DND-41 (cell line): ENCODE results near the gene CEBPE.

Source experiments
- ATAC-seq: fragments of 200-7000 bp; cut with Tn5 transposase; 3 replicates; pipeline ENCODE4 v1.9.1; 2021; ENCODE audit warnings: low read depth; ENCODE audit not compliant: insufficient read depth
- DNase-seq: peaks from one replicate; pipeline ENCODE4 v3.0.0-alpha.2; 2020
- H2AFZ ChIP-seq: 2 replicates; pipeline ENCODE4 v1.6.0; 2012; ENCODE audit warnings: low read depth, low read length
- H3K27ac ChIP-seq: 2 replicates; pipeline ENCODE4 v1.5.1; 2012; ENCODE audit warnings: low read length, inconsistent platforms
- H3K27me3 ChIP-seq: fragments of 200-600 bp; sonication (generic); 2 replicates; pipeline ENCODE4 v1.6.0; 2012; ENCODE audit warnings: low read length, mild to moderate bottlenecking, inconsistent platforms; ENCODE audit not compliant: insufficient read depth, poor library complexity
- H3K36me3 ChIP-seq: 2 replicates; pipeline ENCODE4 v1.5.1; 2012; ENCODE audit warnings: low read length, inconsistent platforms; ENCODE audit not compliant: insufficient read depth
- H3K4me1 ChIP-seq: 2 replicates; pipeline ENCODE4 v1.5.1; 2012; ENCODE audit warnings: mild to moderate bottlenecking, low read length; ENCODE audit not compliant: insufficient read depth
- H3K4me2 ChIP-seq: 2 replicates; pipeline ENCODE4 v1.6.0; 2012; ENCODE audit warnings: mild to moderate bottlenecking, moderate library complexity, low read length, inconsistent platforms; ENCODE audit not compliant: insufficient read depth
- H3K4me3 ChIP-seq, 2 experiments: fragments of 200-600 bp in 1 of 2; shearing (Covaris generic) in 1 of 2; 2 replicates each; pipeline ENCODE4 v1.5.1; 2012 to 2016; ENCODE audit warnings: inconsistent platforms in 2 of 2, low read length in 2 of 2, mild to moderate bottlenecking in 2 of 2, low read depth in 1 of 2, moderate library complexity in 1 of 2
- H3K79me2 ChIP-seq: 2 replicates; pipeline ENCODE4 v1.6.0; 2012; ENCODE audit warnings: low read length, inconsistent platforms; ENCODE audit not compliant: insufficient read depth
- H3K9ac ChIP-seq: 2 replicates; pipeline ENCODE4 v1.6.0; 2012; ENCODE audit warnings: low read depth, mild to moderate bottlenecking, inconsistent platforms, low read length, moderate library complexity
- H3K9me3 ChIP-seq: 2 replicates; pipeline ENCODE4 v1.5.1; 2012; ENCODE audit warnings: low read length, moderate library complexity, mild to moderate bottlenecking, inconsistent platforms; ENCODE audit not compliant: insufficient read depth, severe bottlenecking
- H4K20me1 ChIP-seq: 2 replicates; pipeline ENCODE4 v1.6.0; 2012; ENCODE audit warnings: low read length; ENCODE audit not compliant: insufficient read depth
- CTCF ChIP-seq: IDR thresholded peaks from 2 replicates; pipeline ENCODE4 v1.5.1; 2012; ENCODE audit warnings: borderline replicate concordance, low read length, moderate library complexity, mild to moderate bottlenecking; ENCODE audit not compliant: poor library complexity, severe bottlenecking; ENCODE audit errors: extremely low read depth
- EZH2 ChIP-seq: IDR thresholded peaks from 3 replicates; pipeline ENCODE4 v1.6.1; 2012; ENCODE audit warnings: borderline replicate concordance, low read depth, mild to moderate bottlenecking, moderate library complexity, low read length, inconsistent platforms; ENCODE audit not compliant: severe bottlenecking

The CEBPE gene

GRCh38 chr14:23158779-23159178 lies 39.7 kb upstream of the CEBPE start:
- Histone ChIP-seq H3K9ac (no peak overlapping the region), H3K9me3 (no peaks in the 10 kb centered on the region), H3K79me2 (no peaks in the 10 kb centered on the region), H3K4me2 (no peak overlapping the region), H3K36me3 (no peaks in the 10 kb centered on the region), H3K27ac (no peak overlapping the region), H3K27me3 (peaks cover 47% of the 10 kb centered on the region), H2AFZ (no peak overlapping the region), H3K4me1 (peaks cover 6% of the 10 kb centered on the region; the same call in 1 of the 2 replicates), H4K20me1 (peaks cover 6% of the 10 kb centered on the region; the same call in 1 of the 2 replicates), H3K4me3 (no peak overlapping the region)
- DNase-seq = no peak
- ATAC-seq = no peak
- TF ChIP-seq EZH2 (no peak), CTCF (no peak)

DNA sequence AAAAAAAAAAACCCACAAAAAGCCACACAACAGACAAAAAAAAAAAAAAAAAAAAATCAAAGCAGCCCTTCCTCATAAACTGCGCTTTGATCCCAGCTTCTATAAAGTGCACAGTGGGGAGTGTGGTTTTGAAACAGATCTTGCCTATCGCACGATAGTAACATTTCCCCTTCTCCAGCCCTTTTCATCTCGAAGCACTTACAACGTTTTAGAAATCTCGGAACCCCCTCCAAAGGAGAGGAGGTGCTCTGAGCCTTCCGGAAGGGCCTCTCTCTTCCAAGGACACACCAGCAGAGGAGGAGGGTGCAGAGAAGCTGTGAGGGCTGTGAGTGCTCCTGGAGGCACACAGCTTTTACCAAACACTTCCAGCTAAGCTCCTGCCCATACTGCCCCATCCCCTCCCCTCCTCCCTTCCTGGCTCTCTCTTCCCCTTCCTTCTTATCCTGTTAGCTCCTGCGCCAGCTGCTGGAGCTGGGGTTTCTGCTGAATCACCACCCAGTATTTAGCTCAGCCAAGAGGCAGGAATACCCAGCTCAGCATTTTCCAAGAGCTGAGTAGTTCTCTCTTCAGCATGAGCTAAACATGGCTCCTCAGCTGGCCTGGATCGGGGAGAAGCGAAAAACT lies 36.0 kb upstream of the CEBPE start:
- Histone ChIP-seq H3K79me2 (no peaks in the 10 kb centered on the region), H3K4me2 (no peak overlapping the region), H3K4me1 (peaks cover 6% of the 10 kb centered on the region; the same call in 1 of the 2 replicates), H2AFZ (no peak overlapping the region), H4K20me1 (0 out of 2 replicates have a peak, but pooled peaks cover 10% of the 10 kb centered on the region), H3K9me3 (no peaks in the 10 kb centered on the region), H3K4me3 (no peak overlapping the region), H3K27me3 (peaks cover 47% of the 10 kb centered on the region), H3K36me3 (no peaks in the 10 kb centered on the region), H3K9ac (no peak overlapping the region), H3K27ac (no peak overlapping the region)
- ATAC-seq = peak; percentile 85
- no peak for TF ChIP-seq CTCF
- no peak for TF ChIP-seq EZH2
- peak; percentile 31 for DNase-seq

GRCh38 chr14:23153851-23154796 lies 35.1 kb upstream of the CEBPE start:
- H4K20me1 ChIP-seq = 0 out of 2 replicates have a peak, but pooled peaks cover 10% of the 10 kb centered on the region
- ATAC-seq (no peak), DNase-seq (no peak)
- H3K9ac ChIP-seq = no peak overlapping the region
- H3K4me2 ChIP-seq = no peak overlapping the region
- H3K27me3 ChIP-seq = peaks cover 41% of the 10 kb centered on the region
- peaks cover 6% of the 10 kb centered on the region; the same call in 1 of the 2 replicates for H3K4me1 ChIP-seq
- H2AFZ ChIP-seq = no peak overlapping the region
- no peaks in the 10 kb centered on the region for H3K79me2 ChIP-seq
- no peak overlapping the region for H3K4me3 ChIP-seq
- no peaks in the 10 kb centered on the region for H3K9me3 ChIP-seq
- no peak overlapping the region for H3K27ac ChIP-seq
- TF ChIP-seq CTCF (no peak), EZH2 (no peak)
- no peaks in the 10 kb centered on the region for H3K36me3 ChIP-seq
